HL-60 (cell line): Measurements from ENCODE around the gene WDR5B.

Experiments used
- CTCF ChIP-seq: IDR thresholded peaks from one replicate; pipeline ENCODE4 v1.5.1; 2011; ENCODE audit warnings: low read length, control low read depth, inconsistent platforms; ENCODE audit not compliant: insufficient read depth
- GABPA ChIP-seq: IDR thresholded peaks from 2 replicates; pipeline ENCODE4 v1.6.1; 2012; ENCODE audit warnings: low read depth
- POLR2AphosphoS5 ChIP-seq: IDR thresholded peaks from 2 replicates; pipeline ENCODE4 v1.6.1; 2012; ENCODE audit warnings: low read depth
- REST ChIP-seq: IDR thresholded peaks from 2 replicates; pipeline ENCODE4 v1.6.1; 2012; ENCODE audit warnings: low read depth; ENCODE audit not compliant: insufficient replicate concordance
- SPI1 ChIP-seq: IDR thresholded peaks from 2 replicates; pipeline ENCODE4 v1.6.1; 2012; ENCODE audit warnings: low read depth, mild to moderate bottlenecking, borderline replicate concordance

GRCh38 chr3:122451371-122451770 lies 35.5 kb upstream of the WDR5B start:
- no peak for TF ChIP-seq CTCF
- no peak for TF ChIP-seq REST
- no peak for TF ChIP-seq POLR2AphosphoS5
- TF ChIP-seq GABPA = no peak
- TF ChIP-seq SPI1 = no peak
